CD4-positive, alpha-beta T cell treated with Interferon gamma for 1 hour (primary cell): ENCODE measurements around the gene SLC8B1.

Experiments used
- DNase-seq: peaks from one replicate; pipeline ENCODE4 v3.0.0-alpha.2; 2020

SLC8B1 gene

GRCh38 chr12:113334786-113335539 is at the start of gene SLC8B1:
TSS of gene SLC8B1 (minus strand) at chr12:113335109. CDS start at chr12:113332878, 2,231 bp downstream.
- DNase-seq = peak; percentile 82

GRCh38 chr12:113382206-113382605 is 47.3 kb upstream of the SLC8B1 start:
- DNase-seq = no peak

- no peak for DNase-seq
Measured at GRCh38 chr12:113381220-113381619, 46.3 kb upstream of the SLC8B1 start.

- no peak for DNase-seq
Measured at GRCh38 chr12:113378291-113378690, 43.4 kb upstream of the SLC8B1 start.

- no peak for DNase-seq
Measured at GRCh38 chr12:113374823-113375428, 40.0 kb upstream of the SLC8B1 start.

GRCh38 chr12:113373969-113374368 is 39.1 kb upstream of the SLC8B1 start:
- no peak for DNase-seq

GRCh38 chr12:113373440-113373839 is 38.5 kb upstream of the SLC8B1 start:
- no peak for DNase-seq

- no peak for DNase-seq
Measured at GRCh38 chr12:113372371-113372770, 37.5 kb upstream of the SLC8B1 start.

GRCh38 chr12:113371808-113372207 is 36.9 kb upstream of the SLC8B1 start:
- no peak for DNase-seq

GRCh38 chr12:113370923-113371682 is 36.2 kb upstream of the SLC8B1 start:
- no peak for DNase-seq

GRCh38 chr12:113369391-113369985 is 34.6 kb upstream of the SLC8B1 start:
- no peak for DNase-seq

GRCh38 chr12:113368331-113368730 is 33.4 kb upstream of the SLC8B1 start:
- DNase-seq = no peak

GRCh38 chr12:113366827-113367226 is 31.9 kb upstream of the SLC8B1 start:
- DNase-seq = no peak

GRCh38 chr12:113365639-113366395 is 30.9 kb upstream of the SLC8B1 start:
- no peak for DNase-seq

- DNase-seq = no peak
Measured at GRCh38 chr12:113364698-113365097, 29.8 kb upstream of the SLC8B1 start.

- no peak for DNase-seq
Measured at GRCh38 chr12:113361574-113362370, 26.9 kb upstream of the SLC8B1 start.

- no peak for DNase-seq
Measured at GRCh38 chr12:113359939-113360748, 25.2 kb upstream of the SLC8B1 start.

GRCh38 chr12:113359133-113359938 is 24.4 kb upstream of the SLC8B1 start:
- no peak for DNase-seq

GRCh38 chr12:113358381-113359132 is 23.6 kb upstream of the SLC8B1 start, which contains the start of gene PLBD2:
TSS of gene PLBD2 (plus strand) at chr12:113358587. CDS start at chr12:113358601, 14 bp downstream.
- DNase-seq = peak; percentile 96
